Right hindlimb (tissue), 1 donor: Measurements from ENCODE around the gene SLC66A1.

Source experiments
- DNase-seq: peaks from one replicate; pipeline ENCODE4 v3.0.0-alpha.2; 2018

Gene SLC66A1

GRCh38 chr1:19306941-19307340 lies 5.2 kb upstream of the SLC66A1 start:
- no peak for DNase-seq

- DNase-seq, result no peak
Observed at GRCh38 chr1:19307794-19308508, 4.2 kb upstream of the SLC66A1 start.

- DNase-seq, result no peak
Observed at GRCh38 chr1:19308509-19308907, 3.6 kb upstream of the SLC66A1 start.

GRCh38 chr1:19309123-19309813 lies 2.9 kb upstream of the SLC66A1 start:
- no peak for DNase-seq

GRCh38 chr1:19310061-19310460 lies 2.1 kb upstream of the SLC66A1 start:
- DNase-seq, result no peak

- DNase-seq, result no peak
Observed at GRCh38 chr1:19310720-19311502, 1.2 kb upstream of the SLC66A1 start.

- DNase-seq, result no peak
Observed at GRCh38 chr1:19311503-19311930, 609 bp upstream of the SLC66A1 start.

- DNase-seq, result no peak
Observed at GRCh38 chr1:19312782-19313635, 883 bp downstream of the SLC66A1 start.

- no peak for DNase-seq
Observed at GRCh38 chr1:19313636-19313959, 1.5 kb downstream of the SLC66A1 start.

GRCh38 chr1:19313961-19314882 lies 2.1 kb downstream of the SLC66A1 start:
- no peak for DNase-seq

- DNase-seq, result no peak
Observed at GRCh38 chr1:19315378-19316198, 3.5 kb downstream of the SLC66A1 start.

- no peak for DNase-seq
Observed at GRCh38 chr1:19317126-19317910, 5.2 kb downstream of the SLC66A1 start.

- no peak for DNase-seq
Observed at GRCh38 chr1:19319196-19319595, 7.1 kb downstream of the SLC66A1 start.

GRCh38 chr1:19321071-19321470 lies 8.9 kb downstream of the SLC66A1 start:
- no peak for DNase-seq

GRCh38 chr1:19322481-19322880 lies 10.4 kb downstream of the SLC66A1 start:
- no peak for DNase-seq

GRCh38 chr1:19323987-19324664 lies 12.0 kb downstream of the SLC66A1 start:
- DNase-seq, result no peak

GRCh38 chr1:19324665-19324990 lies 12.5 kb downstream of the SLC66A1 start:
- DNase-seq, result no peak

GRCh38 chr1:19325368-19325957 lies 13.3 kb downstream of the SLC66A1 start:
- DNase-seq, result no peak
